GM21526 (cell line): ENCODE results near the gene DNAI4.
"Not testable (repeated sequence)": the region's sequence is repeated elsewhere in the genome, so short reads cannot be mapped to it uniquely, and the experiment has no call there.

Experiments used
- ATAC-seq: cut with Tn5 transposase; IDR thresholded peaks from one replicate; pipeline ENCODE4 v1.9.1; 2021; ENCODE audit warnings: moderate library complexity; ENCODE audit not compliant: unreplicated experiment, low FRiP score

Gene DNAI4

GRCh38 chr1:66924756-66925557 lies at the start of gene DNAI4, which contains the start of gene MIER1:
Gene DNAI4, minus strand, starts transcription at chr1:66924856. Its CDS starts 25 bp downstream, at chr1:66924831.
Gene MIER1, plus strand, starts transcription at chr1:66924990. Its CDS starts 39 bp downstream, at chr1:66925029.
- ATAC-seq, result peak; percentile 91

- no peak for ATAC-seq
Measured at GRCh38 chr1:66968574-66968973, 43.9 kb upstream of the DNAI4 start.

- ATAC-seq, result not testable (repeated sequence)
Measured at GRCh38 chr1:66966188-66966873, 41.7 kb upstream of the DNAI4 start.

GRCh38 chr1:66957938-66958337 lies 33.3 kb upstream of the DNAI4 start:
- no peak for ATAC-seq

GRCh38 chr1:66954208-66954607 lies 29.6 kb upstream of the DNAI4 start:
- peak; percentile 48 for ATAC-seq

GRCh38 chr1:66951513-66951912 lies 26.9 kb upstream of the DNAI4 start:
- no peak for ATAC-seq

- no peak for ATAC-seq
Measured at GRCh38 chr1:66947267-66947666, 22.6 kb upstream of the DNAI4 start.

- no peak for ATAC-seq
Measured at GRCh38 chr1:66945316-66945715, 20.7 kb upstream of the DNAI4 start.

- no peak for ATAC-seq
Measured at GRCh38 chr1:66944330-66945274, 19.9 kb upstream of the DNAI4 start.

- ATAC-seq, result no peak
Measured at GRCh38 chr1:66943361-66943969, 18.8 kb upstream of the DNAI4 start.

GRCh38 chr1:66940981-66941380 lies 16.3 kb upstream of the DNAI4 start:
- ATAC-seq, result no peak

GRCh38 chr1:66938613-66939012 lies 14.0 kb upstream of the DNAI4 start:
- no peak for ATAC-seq

GRCh38 chr1:66937529-66938234 lies 13.0 kb upstream of the DNAI4 start:
- no peak for ATAC-seq

- ATAC-seq, result no peak
Measured at GRCh38 chr1:66933887-66934700, 9.4 kb upstream of the DNAI4 start.

- no peak for ATAC-seq
Measured at GRCh38 chr1:66932291-66932690, 7.6 kb upstream of the DNAI4 start.

- no peak for ATAC-seq
Measured at GRCh38 chr1:66931590-66931989, 6.9 kb upstream of the DNAI4 start.

GRCh38 chr1:66930823-66931174 lies 6.1 kb upstream of the DNAI4 start:
- no peak for ATAC-seq

GRCh38 chr1:66929999-66930822 lies 5.6 kb upstream of the DNAI4 start:
- ATAC-seq, result peak; percentile 63
